Measurements from ENCODE around the gene CABP4.
"Not testable (repeated sequence)": the region's sequence is repeated elsewhere in the genome, so short reads cannot be mapped to it uniquely, and the experiment has no call there.

CABP4 gene

GRCh38 chr11:67482275-67482826 is 27.2 kb downstream of the CABP4 start:
- DNase-seq (ENCODE audit: low read depth, low spot score) = no peak

- peak; percentile 99 for DNase-seq (ENCODE audit: low read depth, low spot score)
Observed at GRCh38 chr11:67482827-67483798, 28.0 kb downstream of the CABP4 start, which contains the start of gene AIP. AIP (plus strand) TSS chr11:67483026; CDS start chr11:67483159, 133 bp downstream.

- no peak for DNase-seq (ENCODE audit: low read depth, low spot score)
Observed at GRCh38 chr11:67483831-67484665, 28.9 kb downstream of the CABP4 start.

GRCh38 chr11:67484847-67485311 is 29.7 kb downstream of the CABP4 start:
- DNase-seq (ENCODE audit: low read depth, low spot score) = no peak

GRCh38 chr11:67485873-67486361 is 30.8 kb downstream of the CABP4 start:
- not testable (repeated sequence) for DNase-seq (ENCODE audit: low read depth, low spot score)

GRCh38 chr11:67486481-67487195 is 31.5 kb downstream of the CABP4 start:
- DNase-seq (ENCODE audit: low read depth, low spot score) = no peak

GRCh38 chr11:67489203-67489884 is 34.2 kb downstream of the CABP4 start:
- no peak for DNase-seq (ENCODE audit: low read depth, low spot score)

- DNase-seq (ENCODE audit: low read depth, low spot score) = no peak
Observed at GRCh38 chr11:67489885-67490726, 35.0 kb downstream of the CABP4 start.

- DNase-seq (ENCODE audit: low read depth, low spot score) = no peak
Observed at GRCh38 chr11:67490727-67491065, 35.5 kb downstream of the CABP4 start.

GRCh38 chr11:67491276-67492068 is 36.3 kb downstream of the CABP4 start:
- no peak for DNase-seq (ENCODE audit: low read depth, low spot score)

GRCh38 chr11:67492069-67492727 is 37.0 kb downstream of the CABP4 start:
- no peak for DNase-seq (ENCODE audit: low read depth, low spot score)

- DNase-seq (ENCODE audit: low read depth, low spot score) = no peak
Observed at GRCh38 chr11:67492801-67493547, 37.8 kb downstream of the CABP4 start.

GRCh38 chr11:67493548-67494370 is 38.6 kb downstream of the CABP4 start:
- DNase-seq (ENCODE audit: low read depth, low spot score) = no peak

GRCh38 chr11:67494371-67495233 is 39.4 kb downstream of the CABP4 start:
- DNase-seq (ENCODE audit: low read depth, low spot score) = no peak

GRCh38 chr11:67495234-67496005 is 40.3 kb downstream of the CABP4 start:
- no peak for DNase-seq (ENCODE audit: low read depth, low spot score)
